HG03135 (cell line): ENCODE results near the gene NT5DC2.

Experiments
- ATAC-seq: cut with Tn5 transposase; IDR thresholded peaks from one replicate; pipeline ENCODE4 v1.9.1; 2021; ENCODE audit warnings: mild to moderate bottlenecking, moderate library complexity; ENCODE audit not compliant: unreplicated experiment

NT5DC2 gene

GRCh38 chr3:52533623-52534280 is at the start of gene NT5DC2:
TSS of gene NT5DC2 (minus strand) at chr3:52533857. CDS start at chr3:52533737, 120 bp downstream.
- peak; percentile 35 for ATAC-seq

DNA sequence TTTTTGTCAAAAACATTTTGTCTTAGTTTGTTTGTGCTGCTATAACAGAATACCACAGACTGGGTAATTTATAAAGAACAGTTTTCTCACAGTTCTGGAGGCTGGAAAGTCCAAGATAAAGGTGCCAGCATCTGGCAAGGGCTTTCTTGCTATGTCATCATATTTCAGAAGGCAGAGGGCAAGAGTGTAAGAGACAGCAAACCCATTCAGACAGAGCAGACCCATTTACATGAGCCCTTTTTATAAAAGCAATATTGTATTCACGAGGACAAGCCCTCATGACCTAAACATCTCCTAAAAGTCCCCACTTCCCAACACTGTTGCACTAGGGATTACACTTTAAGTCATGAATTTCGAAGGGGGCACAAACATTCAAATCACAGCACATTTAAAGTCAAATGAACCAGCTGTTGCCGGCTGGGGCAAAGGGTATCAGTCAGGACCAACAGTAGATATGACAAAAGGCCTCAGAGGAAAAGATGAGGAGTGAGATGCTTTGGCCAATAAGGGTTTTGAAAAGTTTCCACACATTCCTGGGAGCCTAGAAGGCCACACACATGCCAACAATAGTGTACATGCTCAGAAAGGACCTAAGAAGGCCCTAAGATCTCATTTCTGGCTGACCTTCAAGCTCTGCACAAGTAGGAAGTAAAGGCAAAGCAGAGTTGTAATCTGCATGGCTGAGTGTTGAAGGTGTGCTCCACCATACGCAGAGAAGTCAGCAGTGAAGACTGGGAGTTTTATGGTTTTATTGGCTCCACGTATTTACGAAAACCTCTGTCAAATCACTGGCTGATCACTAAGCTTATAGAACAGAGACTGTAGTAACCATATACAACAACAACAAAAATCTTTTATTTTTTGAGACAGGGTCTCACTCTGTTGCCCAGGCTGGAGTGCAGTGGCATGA is 40.7 kb upstream of the NT5DC2 start:
- no peak for ATAC-seq

GRCh38 chr3:52572221-52572620 is 38.6 kb upstream of the NT5DC2 start:
- ATAC-seq = no peak

DNA sequence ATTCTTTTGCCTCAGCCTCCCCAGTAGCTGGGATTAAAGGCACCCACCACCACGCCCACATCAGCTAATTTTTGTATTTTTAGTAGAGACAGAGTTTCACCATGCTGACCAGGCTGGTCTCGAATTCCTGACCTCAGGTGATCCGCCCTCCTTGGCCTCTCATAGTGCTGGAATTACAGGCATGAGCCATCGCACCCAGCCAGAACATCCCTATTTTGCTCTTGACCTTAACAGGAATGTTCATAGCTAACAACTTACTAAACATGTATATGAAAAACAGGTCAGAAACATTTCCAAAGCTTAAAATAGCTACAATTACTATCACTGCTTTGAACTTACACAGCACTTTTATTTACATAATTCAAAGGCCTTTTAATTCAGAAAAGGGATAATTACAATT is 36.4 kb upstream of the NT5DC2 start:
- ATAC-seq = no peak

DNA sequence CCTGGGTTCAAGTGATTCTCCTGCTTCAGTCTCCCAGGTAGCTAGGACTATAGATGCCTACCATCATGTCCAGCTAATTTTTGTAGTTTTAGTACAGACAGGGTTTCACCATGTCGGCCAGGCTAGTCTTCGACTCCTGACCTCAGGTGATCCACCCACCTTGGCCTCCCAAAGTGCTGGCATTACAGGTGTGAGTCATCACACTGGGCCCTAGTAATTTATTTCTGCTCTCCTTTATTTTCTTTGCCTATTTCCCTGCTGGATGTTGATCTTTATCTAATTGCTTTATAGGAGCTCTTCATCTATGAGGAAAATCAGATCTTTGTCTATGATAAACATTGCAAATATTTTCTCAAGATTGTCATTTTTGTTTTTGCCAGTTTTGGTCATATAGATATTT is 34.4 kb upstream of the NT5DC2 start:
- ATAC-seq = no peak

DNA sequence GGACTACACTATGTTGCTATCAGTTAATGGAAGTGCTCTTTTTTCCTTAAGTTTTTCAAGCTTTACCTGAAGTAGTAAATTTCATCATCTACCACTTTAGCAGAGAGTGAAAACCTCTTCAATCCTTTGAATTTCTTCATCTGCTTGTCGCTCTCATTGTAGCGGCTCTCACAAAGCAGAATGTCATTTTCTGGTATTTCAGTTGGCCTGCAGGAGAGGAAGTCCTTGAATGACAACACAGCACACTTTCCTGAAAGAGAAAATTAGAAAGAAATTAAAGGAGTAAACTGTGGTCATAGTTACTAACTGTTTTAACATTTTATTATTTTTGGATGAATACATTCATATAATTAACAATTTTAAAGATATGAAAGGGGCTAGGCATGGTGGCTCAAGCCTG is 30.3 kb upstream of the NT5DC2 start:
- no peak for ATAC-seq

GRCh38 chr3:52561028-52561747 is 27.5 kb upstream of the NT5DC2 start:
- no peak for ATAC-seq

DNA sequence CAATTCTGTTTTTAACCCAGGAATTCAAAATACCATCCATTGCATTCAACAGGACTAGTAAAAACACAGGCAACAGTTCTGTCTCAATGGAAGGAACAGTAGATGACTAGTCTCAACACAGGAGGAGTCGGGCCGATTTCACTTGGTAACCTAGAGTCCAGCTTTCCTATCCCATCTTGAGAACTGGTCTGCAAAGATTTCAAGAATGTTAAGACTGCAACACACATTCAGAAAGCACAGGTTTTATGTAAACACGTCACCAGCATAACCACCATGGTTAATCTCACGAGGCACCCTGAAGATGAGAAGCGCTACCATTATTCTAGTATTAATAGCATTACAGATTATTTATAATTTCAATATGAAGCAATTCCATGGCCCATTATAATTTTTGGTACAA is 24.8 kb upstream of the NT5DC2 start:
- ATAC-seq = no peak

- ATAC-seq = no peak
These were observed 23.6 kb upstream of the NT5DC2 start for GRCh38 chr3:52557011-52557960.

- ATAC-seq = no peak
These were observed 21.4 kb upstream of the NT5DC2 start for GRCh38 chr3:52555056-52555455.

- no peak for ATAC-seq
These were observed 20.5 kb upstream of the NT5DC2 start for GRCh38 chr3:52554026-52554755.

DNA sequence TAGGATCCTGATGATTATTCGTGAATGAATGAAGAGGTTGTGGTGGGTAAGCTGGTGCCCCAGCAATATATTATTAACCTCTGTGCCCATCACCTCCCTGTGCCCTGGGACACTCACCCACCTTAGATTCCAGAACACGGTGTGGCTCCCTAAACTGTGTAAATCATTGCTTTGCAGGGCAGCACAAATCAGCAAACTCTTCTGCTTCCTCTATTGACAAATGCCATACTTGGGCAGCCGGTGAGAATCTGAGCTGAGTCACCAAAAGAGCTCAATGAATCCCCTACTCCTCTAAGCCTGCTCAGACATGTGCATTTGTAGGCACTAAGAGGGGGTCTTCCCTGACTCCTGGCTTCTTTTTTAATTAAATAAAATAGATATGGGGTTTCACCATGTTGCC is 18.4 kb upstream of the NT5DC2 start:
- no peak for ATAC-seq

DNA sequence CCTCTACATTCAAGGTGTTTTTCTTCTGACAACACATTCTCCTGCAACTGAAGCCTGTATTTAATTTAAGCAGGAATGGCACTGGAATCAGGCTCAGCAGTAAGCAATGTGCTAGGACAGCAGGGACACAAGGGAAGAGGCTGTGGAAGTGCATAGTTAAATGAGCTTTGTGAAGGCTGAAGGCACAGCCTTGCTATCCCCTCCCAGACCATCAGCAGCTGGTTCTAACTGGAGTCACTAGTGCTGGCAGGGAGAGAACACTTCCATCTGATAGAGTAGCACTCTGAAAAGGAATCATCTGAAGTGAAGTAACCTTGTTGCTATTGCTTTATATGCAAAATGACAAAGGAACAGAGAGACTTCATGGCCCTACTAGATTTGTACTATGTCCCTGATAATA is 17.5 kb upstream of the NT5DC2 start:
- no peak for ATAC-seq

GRCh38 chr3:52547143-52547542 is 13.5 kb upstream of the NT5DC2 start:
- no peak for ATAC-seq

- ATAC-seq = no peak
These were observed 12.6 kb upstream of the NT5DC2 start for GRCh38 chr3:52546111-52546901.

- no peak for ATAC-seq
These were observed 11.3 kb upstream of the NT5DC2 start for GRCh38 chr3:52544937-52545336.

DNA sequence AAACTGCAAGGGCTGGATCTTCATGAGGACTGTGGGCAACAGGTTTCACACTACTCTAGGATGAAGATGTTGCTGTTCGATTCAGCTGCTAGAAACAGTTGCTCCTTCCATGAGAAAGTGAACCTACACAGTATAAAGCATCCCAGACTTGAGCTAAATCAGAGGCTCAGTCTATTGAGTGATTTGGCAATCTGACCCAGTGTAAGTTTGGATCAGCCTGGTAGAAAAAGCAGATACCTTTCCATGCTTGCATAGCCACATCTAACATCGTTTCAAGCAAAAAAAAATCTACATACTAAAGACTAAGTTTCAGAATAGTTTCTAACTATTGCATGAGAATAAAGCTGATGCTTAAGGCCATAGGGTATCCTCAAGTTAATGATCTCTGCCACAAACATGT is 7.4 kb upstream of the NT5DC2 start:
- ATAC-seq = no peak

DNA sequence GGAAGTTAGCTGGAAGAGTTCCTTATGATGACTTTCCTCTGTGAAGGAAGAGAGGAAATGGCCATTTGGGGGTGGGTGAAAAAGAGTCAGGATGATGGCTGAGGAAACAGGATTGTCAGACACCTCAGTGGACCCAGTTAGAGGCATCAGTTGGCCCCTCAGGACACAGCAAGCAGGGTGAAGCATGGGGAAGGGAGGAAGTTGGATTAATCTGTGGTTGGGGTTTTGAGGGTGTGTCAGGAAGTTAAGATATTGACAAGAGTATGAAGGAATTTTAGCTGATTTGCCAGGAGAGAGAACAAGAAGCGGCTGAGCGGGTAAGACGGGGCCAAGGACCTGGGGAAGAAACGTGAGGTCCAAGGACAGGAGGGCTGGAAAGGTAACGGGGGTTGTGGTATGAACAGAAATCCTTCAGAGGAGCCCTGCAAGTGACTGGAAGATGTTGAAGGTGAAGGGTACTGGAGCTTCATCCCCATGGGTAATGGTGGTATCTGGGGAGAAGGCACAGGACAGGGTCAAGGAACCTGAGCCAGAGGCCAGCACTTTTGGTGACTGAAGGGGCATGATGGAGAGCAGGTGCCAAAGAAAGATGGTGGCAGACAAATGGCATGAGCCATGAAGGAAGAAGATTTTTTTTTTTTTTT is 5.5 kb upstream of the NT5DC2 start:
- no peak for ATAC-seq
